ENCODE measurements around the gene RPS6KA2.

DNA sequence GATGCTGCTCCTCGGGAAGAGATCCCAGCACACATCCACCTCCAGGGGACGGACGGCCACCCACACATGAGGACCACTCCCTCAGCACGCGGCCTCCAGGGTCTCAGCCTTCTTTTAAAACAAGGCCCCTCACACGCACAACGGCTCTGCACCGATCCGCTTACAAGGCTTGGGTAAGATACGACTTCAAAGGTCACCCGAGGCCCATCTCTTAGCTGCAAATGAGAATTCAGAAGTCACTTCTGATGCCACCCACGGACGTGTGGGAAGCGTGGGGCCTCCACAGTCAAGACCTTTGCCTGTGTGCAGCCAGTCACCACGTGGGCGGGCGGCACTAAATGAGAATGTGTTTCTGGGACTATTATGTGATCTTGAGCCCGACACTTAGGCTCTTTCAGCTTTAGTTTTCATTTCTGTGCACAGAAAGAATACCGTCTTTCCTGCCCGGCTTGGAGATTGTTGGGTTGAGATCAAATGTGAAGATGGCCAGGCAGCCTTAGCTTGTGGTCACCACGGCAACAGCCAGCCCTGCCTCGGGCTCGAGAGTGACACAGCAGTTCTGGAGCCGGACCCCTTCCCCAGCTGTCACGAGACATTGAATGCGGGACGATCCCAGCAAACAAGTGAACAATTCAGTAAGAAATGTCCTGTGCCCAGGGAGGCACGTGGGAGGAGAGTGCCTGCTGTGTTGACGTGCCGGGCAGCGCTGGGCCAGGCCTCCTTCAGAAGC lies 132.1 kb downstream of the RPS6KA2 start:
- TF ChIP-seq, protein P1, sequence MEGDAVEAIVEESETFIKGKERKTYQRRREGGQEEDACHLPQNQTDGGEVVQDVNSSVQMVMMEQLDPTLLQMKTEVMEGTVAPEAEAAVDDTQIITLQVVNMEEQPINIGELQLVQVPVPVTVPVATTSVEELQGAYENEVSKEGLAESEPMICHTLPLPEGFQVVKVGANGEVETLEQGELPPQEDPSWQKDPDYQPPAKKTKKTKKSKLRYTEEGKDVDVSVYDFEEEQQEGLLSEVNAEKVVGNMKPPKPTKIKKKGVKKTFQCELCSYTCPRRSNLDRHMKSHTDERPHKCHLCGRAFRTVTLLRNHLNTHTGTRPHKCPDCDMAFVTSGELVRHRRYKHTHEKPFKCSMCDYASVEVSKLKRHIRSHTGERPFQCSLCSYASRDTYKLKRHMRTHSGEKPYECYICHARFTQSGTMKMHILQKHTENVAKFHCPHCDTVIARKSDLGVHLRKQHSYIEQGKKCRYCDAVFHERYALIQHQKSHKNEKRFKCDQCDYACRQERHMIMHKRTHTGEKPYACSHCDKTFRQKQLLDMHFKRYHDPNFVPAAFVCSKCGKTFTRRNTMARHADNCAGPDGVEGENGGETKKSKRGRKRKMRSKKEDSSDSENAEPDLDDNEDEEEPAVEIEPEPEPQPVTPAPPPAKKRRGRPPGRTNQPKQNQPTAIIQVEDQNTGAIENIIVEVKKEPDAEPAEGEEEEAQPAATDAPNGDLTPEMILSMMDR (IDR thresholded peaks at IDR 0.05): no peak
- no peak for TF ChIP-seq POLR2A (IDR thresholded peaks at IDR 0.05)
